Measurements from ENCODE around the gene DMC1. TPM values are rescaled to one million over a fixed set of nuclear protein-coding genes. Genes with fewer than 3 reads are reported as not detected.
"Not testable (repeated sequence)": the region's sequence is repeated elsewhere in the genome, so short reads cannot be mapped to it uniquely, and the experiment has no call there.

DMC1 gene
- total RNA-seq = 1.4 TPM in 2 replicates
- long read RNA-seq = 0 reads

- H3K27me3 Mint-ChIP-seq (ENCODE audit: unreplicated experiment) = peaks cover 8% of the 10 kb centered on the region
- peak; percentile 93 for DNase-seq (ENCODE audit: extremely low spot score, unreplicated experiment)
- peak within 1 kb of the TSS; percentile 85 for H3K27ac Mint-ChIP-seq (ENCODE audit: unreplicated experiment)
- peak within 1 kb of the TSS; percentile 89 for H3K4me3 Mint-ChIP-seq (ENCODE audit: unreplicated experiment)
- TF ChIP-seq CTCF (IDR thresholded peaks at IDR 0.05) = no peak
- H3K4me1 Mint-ChIP-seq (ENCODE audit: unreplicated experiment) = peaks cover 30% of the 10 kb centered on the region
- H3K36me3 Mint-ChIP-seq (ENCODE audit: unreplicated experiment) = no peaks in the 10 kb centered on the region
- H3K9me3 Mint-ChIP-seq (ENCODE audit: unreplicated experiment) = no peaks in the 10 kb centered on the region
These were observed at the start of gene DMC1 for GRCh38 chr22:38569972-38570778. TSS of gene DMC1 (minus strand) at chr22:38570183. CDS start at chr22:38568256, 1,927 bp downstream.

- Mint-ChIP-seq H3K27me3 (ENCODE audit: unreplicated experiment) (no peaks in the 10 kb centered on the region), H3K4me1 (ENCODE audit: unreplicated experiment) (no peaks in the 10 kb centered on the region), H3K9me3 (ENCODE audit: unreplicated experiment) (peaks cover 4% of the 10 kb centered on the region), H3K36me3 (ENCODE audit: unreplicated experiment) (peaks cover 31% of the 10 kb centered on the region), H3K27ac (ENCODE audit: unreplicated experiment) (no peak overlapping the region), H3K4me3 (ENCODE audit: unreplicated experiment) (no peak overlapping the region)
- TF ChIP-seq CTCF (IDR thresholded peaks at IDR 0.05) = no peak
- DNase-seq (ENCODE audit: extremely low spot score, unreplicated experiment) = no peak
These were observed 48.7 kb upstream of the DMC1 start for GRCh38 chr22:38618682-38619081.

GRCh38 chr22:38618258-38618657, 48.3 kb upstream of the DMC1 start:
- no peak for DNase-seq (ENCODE audit: extremely low spot score, unreplicated experiment)
- no peak overlapping the region for H3K27ac Mint-ChIP-seq (ENCODE audit: unreplicated experiment)
- H3K9me3 Mint-ChIP-seq (ENCODE audit: unreplicated experiment) = peaks cover 4% of the 10 kb centered on the region
- H3K4me3 Mint-ChIP-seq (ENCODE audit: unreplicated experiment) = no peak overlapping the region
- H3K27me3 Mint-ChIP-seq (ENCODE audit: unreplicated experiment) = no peaks in the 10 kb centered on the region
- no peak for TF ChIP-seq CTCF (IDR thresholded peaks at IDR 0.05)
- H3K4me1 Mint-ChIP-seq (ENCODE audit: unreplicated experiment) = no peaks in the 10 kb centered on the region
- H3K36me3 Mint-ChIP-seq (ENCODE audit: unreplicated experiment) = peaks cover 31% of the 10 kb centered on the region

- H3K27me3 Mint-ChIP-seq (ENCODE audit: unreplicated experiment); H3K9me3 Mint-ChIP-seq (ENCODE audit: unreplicated experiment); H3K4me1 Mint-ChIP-seq (ENCODE audit: unreplicated experiment); H3K27ac Mint-ChIP-seq (ENCODE audit: unreplicated experiment); DNase-seq (ENCODE audit: extremely low spot score, unreplicated experiment); H3K4me3 Mint-ChIP-seq (ENCODE audit: unreplicated experiment): not testable (repeated sequence)
- H3K36me3 Mint-ChIP-seq (ENCODE audit: unreplicated experiment) = peaks cover 31% of the 10 kb centered on the region
These were observed 45.1 kb upstream of the DMC1 start for GRCh38 chr22:38615064-38615405.

- Mint-ChIP-seq H3K4me3 (ENCODE audit: unreplicated experiment) (no peak overlapping the region), H3K36me3 (ENCODE audit: unreplicated experiment) (peaks cover 26% of the 10 kb centered on the region), H3K4me1 (ENCODE audit: unreplicated experiment) (no peaks in the 10 kb centered on the region), H3K27me3 (ENCODE audit: unreplicated experiment) (no peaks in the 10 kb centered on the region), H3K27ac (ENCODE audit: unreplicated experiment) (no peak overlapping the region), H3K9me3 (ENCODE audit: unreplicated experiment) (peaks cover 4% of the 10 kb centered on the region)
- no peak for TF ChIP-seq CTCF (IDR thresholded peaks at IDR 0.05)
- DNase-seq (ENCODE audit: extremely low spot score, unreplicated experiment) = no peak
These were observed 44.5 kb upstream of the DMC1 start for GRCh38 chr22:38614332-38615063.

All from osteocyte (in vitro differentiated cells).